H54 (cell line): ENCODE results near the gene GJD3.

ENCODE experiments used
- DNase-seq: peaks from one replicate; pipeline ENCODE4 v3.0.0; 2011; ENCODE audit warnings: low spot score, mixed read lengths; ENCODE audit not compliant: insufficient read length
- FAIRE-seq: peaks from 3 replicates; lab custom pipeline; 2011; peaks lifted over from hg19 to GRCh38; lab: Jason Lieb, UNC
- POLR2A ChIP-seq: IDR thresholded peaks from 2 replicates; pipeline ENCODE4 v1.6.1; 2011; ENCODE audit warnings: low read depth, mild to moderate bottlenecking, low read length

Gene GJD3

GRCh38 chr17:40321961-40322357 lies 42.6 kb downstream of the GJD3 start:
- FAIRE-seq (no peak), DNase-seq (no peak)
- TF ChIP-seq POLR2A = 0 out of 2 replicates have a peak, but pooled peaks have one; percentile 16

GRCh38 chr17:40321524-40321929 lies 43.0 kb downstream of the GJD3 start:
- FAIRE-seq (no peak), DNase-seq (no peak)
- no peak for TF ChIP-seq POLR2A

- FAIRE-seq (no peak), DNase-seq (no peak)
- peak; percentile 21; the same call in 1 of the 2 replicates for TF ChIP-seq POLR2A
Measured at GRCh38 chr17:40320756-40321523, 43.6 kb downstream of the GJD3 start.

- DNase-seq (no peak), FAIRE-seq (no peak)
- TF ChIP-seq POLR2A = no peak
Measured at GRCh38 chr17:40319651-40320540, 44.6 kb downstream of the GJD3 start.

GRCh38 chr17:40318830-40319391 lies 45.6 kb downstream of the GJD3 start:
- no peak for DNase-seq
- TF ChIP-seq POLR2A = no peak
- FAIRE-seq = no peak

GRCh38 chr17:40317880-40318829 lies 46.4 kb downstream of the GJD3 start:
- peak; percentile 78 for TF ChIP-seq POLR2A
- FAIRE-seq (no peak), DNase-seq (peak; percentile 84)

- FAIRE-seq (no peak), DNase-seq (no peak)
- no peak for TF ChIP-seq POLR2A
Measured at GRCh38 chr17:40317345-40317873, 47.1 kb downstream of the GJD3 start.

- FAIRE-seq (no peak), DNase-seq (no peak)
- 0 out of 2 replicates have a peak, but pooled peaks have one; percentile 26 for TF ChIP-seq POLR2A
Measured at GRCh38 chr17:40316571-40317344, 47.8 kb downstream of the GJD3 start.

GRCh38 chr17:40315678-40316570 lies 48.6 kb downstream of the GJD3 start:
- no peak for FAIRE-seq
- DNase-seq = no peak

GRCh38 chr17:40315206-40315605 lies 49.3 kb downstream of the GJD3 start:
- DNase-seq (no peak), FAIRE-seq (no peak)
- no peak for TF ChIP-seq POLR2A

More at GRCh38 chr17:40315678-40316570, 48.6 kb downstream of the GJD3 start:
- no peak for TF ChIP-seq POLR2A

- FAIRE-seq (no peak), DNase-seq (peak; percentile 83)
- no peak for TF ChIP-seq POLR2A
Measured at GRCh38 chr17:40314584-40314956, 50.0 kb downstream of the GJD3 start.
